MM.1S (cell line): ENCODE results near the gene STARD9.

Source experiments
- CTCF ChIP-seq: fragments of 300-600 bp; sonication (generic); IDR thresholded peaks from 2 replicates; pipeline ENCODE4 v1.5.1; 2016; ENCODE audit warnings: antibody characterized with exemption, low read length, mixed read lengths
- EZH2 ChIP-seq: fragments of 300-600 bp; sonication (generic); optimal IDR thresholded peaks from 2 replicates; pipeline ENCODE3; 2017; ENCODE audit warnings: low read depth, mild to moderate bottlenecking, antibody characterized with exemption, low read length, mixed read lengths

GRCh38 chr15:42581272-42581730, 5.9 kb downstream of the STARD9 start:
- TF ChIP-seq CTCF (no peak), EZH2 (no peak)
